GM04503 (cell line): ENCODE data around the gene ZFYVE19.
"Not testable (repeated sequence)": the region's sequence is repeated elsewhere in the genome, so short reads cannot be mapped to it uniquely, and the experiment has no call there.

Source experiments
- DNase-seq: peaks from one replicate; pipeline ENCODE4 v3.0.0-alpha.2; 2012; ENCODE audit warnings: low read depth

ZFYVE19 gene

GRCh38 chr15:40847223-40847961, 40.5 kb downstream of the ZFYVE19 start:
- no peak for DNase-seq

DNA sequence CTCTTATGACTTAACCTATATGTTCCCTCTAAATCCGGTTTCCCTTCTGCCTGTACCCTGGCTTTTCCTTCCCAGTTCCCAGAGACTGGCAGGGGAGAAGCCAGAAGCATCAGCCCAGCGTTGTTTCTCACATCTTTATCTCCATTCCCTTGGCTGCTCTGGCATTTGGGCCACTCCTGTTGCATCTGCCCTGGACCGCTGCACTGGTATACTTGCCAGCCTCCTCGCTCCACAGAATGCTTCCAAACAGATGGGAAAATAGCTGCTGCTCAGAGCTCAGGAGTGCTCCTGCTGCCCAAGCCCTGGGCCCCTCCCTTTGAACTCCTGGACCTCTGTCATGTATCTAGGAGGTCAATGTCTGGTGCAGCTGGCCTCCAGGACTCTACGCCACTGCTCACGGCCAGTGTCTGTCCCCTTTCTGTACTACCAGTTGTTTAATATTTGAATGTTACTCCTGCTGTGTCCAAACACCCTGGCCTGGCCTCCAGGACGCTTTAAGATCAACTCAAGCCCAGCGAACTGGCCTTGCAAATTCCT, 43.8 kb downstream of the ZFYVE19 start:
- no peak for DNase-seq

- DNase-seq: no peak
Measured at GRCh38 chr15:40852529-40852928, 45.6 kb downstream of the ZFYVE19 start.

DNA sequence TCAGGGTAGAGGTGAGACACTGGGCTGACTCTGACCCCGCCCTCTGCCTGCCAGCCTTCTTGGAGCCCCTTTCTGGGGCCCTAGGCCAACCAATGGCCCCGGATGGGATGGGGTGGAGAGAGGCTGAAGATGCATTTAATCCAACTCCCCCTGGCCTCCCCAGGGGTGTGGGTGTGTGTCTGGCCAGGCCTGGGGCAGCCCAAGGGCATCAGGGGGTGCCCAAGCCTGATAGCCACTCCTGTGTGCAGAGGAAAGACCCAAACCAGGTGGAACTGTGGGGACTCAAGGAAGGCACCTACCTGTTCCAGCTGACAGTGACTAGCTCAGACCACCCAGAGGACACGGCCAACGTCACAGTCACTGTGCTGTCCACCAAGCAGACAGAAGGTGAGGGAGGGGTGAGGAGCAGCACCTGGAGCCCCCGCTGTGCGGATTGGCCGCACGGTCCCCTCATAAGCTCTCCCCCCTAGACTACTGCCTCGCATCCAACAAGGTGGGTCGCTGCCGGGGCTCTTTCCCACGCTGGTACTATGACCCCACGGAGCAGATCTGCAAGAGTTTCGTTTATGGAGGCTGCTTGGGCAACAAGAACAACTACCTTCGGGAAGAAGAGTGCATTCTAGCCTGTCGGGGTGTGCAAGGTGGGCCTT, 46.5 kb downstream of the ZFYVE19 start:
- no peak for DNase-seq

DNA sequence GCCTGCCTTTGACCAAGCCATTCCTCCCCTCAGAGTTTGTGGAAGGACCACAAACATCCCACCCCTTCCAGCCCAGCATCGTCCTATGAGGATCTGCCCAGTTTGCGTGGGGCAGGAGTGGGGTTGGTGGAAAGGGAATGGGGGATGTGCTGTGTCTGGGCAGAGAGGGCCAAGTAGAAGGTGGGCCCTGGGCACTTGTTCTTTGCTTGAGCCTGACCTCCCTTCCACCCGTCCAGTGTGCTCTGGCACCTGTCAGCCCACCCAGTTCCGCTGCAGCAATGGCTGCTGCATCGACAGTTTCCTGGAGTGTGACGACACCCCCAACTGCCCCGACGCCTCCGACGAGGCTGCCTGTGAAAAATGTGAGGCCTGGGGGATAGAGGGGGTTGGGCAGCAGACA, 47.3 kb downstream of the ZFYVE19 start:
- DNase-seq: no peak

- no peak for DNase-seq
Measured at GRCh38 chr15:40855706-40856234, 48.9 kb downstream of the ZFYVE19 start.

DNA sequence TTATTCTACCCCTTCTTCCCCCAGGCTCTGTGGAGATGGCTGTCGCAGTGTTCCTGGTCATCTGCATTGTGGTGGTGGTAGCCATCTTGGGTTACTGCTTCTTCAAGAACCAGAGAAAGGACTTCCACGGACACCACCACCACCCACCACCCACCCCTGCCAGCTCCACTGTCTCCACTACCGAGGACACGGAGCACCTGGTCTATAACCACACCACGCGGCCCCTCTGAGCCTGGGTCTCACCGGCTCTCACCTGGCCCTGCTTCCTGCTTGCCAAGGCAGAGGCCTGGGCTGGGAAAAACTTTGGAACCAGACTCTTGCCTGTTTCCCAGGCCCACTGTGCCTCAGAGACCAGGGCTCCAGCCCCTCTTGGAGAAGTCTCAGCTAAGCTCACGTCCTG, 49.9 kb downstream of the ZFYVE19 start:
- no peak for DNase-seq

GRCh38 chr15:40857601-40858341, 50.9 kb downstream of the ZFYVE19 start:
- DNase-seq: no peak

DNA sequence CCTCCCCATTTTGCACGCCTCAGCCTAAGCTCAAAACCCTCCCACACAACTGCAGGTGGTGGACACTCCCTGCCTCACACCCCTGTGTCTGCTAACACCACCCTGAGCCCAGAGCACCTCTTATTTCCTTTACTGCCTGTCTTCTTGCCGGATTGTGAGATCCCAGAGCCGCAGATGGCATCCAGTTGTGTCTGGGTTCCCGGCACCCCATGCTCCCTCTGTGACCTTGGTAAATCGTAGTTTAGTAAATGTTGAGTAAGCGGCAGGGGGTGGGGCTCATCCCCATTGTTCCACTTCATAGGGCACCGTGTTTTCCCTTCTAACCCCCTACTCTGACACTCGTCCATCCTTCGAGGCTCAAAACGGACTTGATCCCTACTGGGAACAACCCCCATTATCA, 51.8 kb downstream of the ZFYVE19 start:
- no peak for DNase-seq

DNA sequence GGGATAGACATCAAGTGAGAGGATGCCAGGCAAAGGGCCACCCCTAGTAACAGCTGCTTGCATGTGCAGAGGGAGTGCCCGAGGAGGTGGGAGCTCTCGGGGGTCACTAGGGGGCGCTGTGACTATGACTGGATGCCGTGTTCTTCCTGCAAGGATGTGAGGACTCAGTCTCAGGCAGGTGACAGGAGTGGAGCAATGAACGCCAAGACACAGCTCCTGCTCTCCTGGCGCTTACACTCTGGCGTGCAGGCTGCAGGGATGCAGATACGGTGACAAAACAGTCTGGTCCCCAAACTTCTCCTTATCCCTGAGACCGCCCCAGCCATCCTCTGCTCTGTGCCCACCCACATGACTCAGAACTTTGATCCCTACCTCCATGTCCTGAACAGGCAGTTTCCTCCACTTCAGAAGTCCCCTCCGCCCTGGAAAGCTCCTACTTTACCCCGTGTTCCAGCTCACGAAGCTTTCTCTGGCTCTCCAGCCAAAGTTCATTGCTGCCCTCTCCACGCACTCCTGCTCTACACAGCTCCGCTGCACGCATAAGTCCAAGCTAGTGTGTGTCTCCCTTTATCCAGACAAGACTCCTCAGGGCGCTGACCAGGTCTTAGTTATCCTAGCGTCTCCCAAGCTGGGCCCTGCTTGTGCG, 52.4 kb downstream of the ZFYVE19 start:
- DNase-seq: no peak

DNA sequence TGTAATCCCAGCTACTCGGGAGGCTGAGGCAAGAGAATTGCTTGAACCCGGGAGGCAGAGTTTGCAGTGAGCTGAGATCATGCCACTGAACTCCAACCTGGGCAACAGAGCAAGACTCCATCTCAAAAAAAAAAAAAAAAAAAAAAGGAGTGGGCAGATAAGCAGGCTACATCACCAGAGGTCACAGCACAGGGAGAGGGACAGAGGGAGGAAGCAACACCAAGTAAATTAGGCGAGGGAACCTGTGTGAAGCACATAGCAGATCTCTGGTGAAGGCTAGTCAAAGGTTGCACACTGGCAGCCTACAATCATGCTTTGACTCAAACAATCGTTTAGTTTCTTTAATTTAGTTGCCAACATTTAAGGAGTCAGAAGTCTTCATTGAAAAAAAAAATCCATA, 54.3 kb downstream of the ZFYVE19 start:
- DNase-seq: not testable (repeated sequence)

- DNase-seq: no peak
Measured at GRCh38 chr15:40863660-40864270, 56.9 kb downstream of the ZFYVE19 start.
